Gastrocnemius medialis (tissue), 4 donors: Measurements from ENCODE around the gene SLC6A16. TPM values are rescaled to one million over a fixed set of nuclear protein-coding genes. Genes with fewer than 3 reads are reported as not detected.
"Not testable (repeated sequence)": the region's sequence is repeated elsewhere in the genome, so short reads cannot be mapped to it uniquely, and the experiment has no call there.

Experiments used
- ATAC-seq, 2 donors: fragments of 150-250 bp; one replicate each; pipeline ENCODE4 v1.9.1; 2016
- DNase-seq, 2 donors: peaks; one replicate each; pipeline ENCODE4 v3.0.0-alpha.2; 2019
- H3K27ac ChIP-seq, 4 donors: fragments of 200-600 bp; sonication (generic); 1 replicate in 1 of 4; 2 replicates in 3 of 4; pipeline ENCODE4 v1.5.1; 2016 to 2018; ENCODE audit warnings: mild to moderate bottlenecking in 2 of 4, moderate library complexity in 1 of 4
- H3K27me3 ChIP-seq, 3 donors: fragments of 200-600 bp; sonication (generic) in 2 of 3; 1 replicate in 1 of 3; 2 replicates in 2 of 3; pipeline versions ENCODE4 v1.5.1 to v1.6.0; 2016 to 2019; ENCODE audit warnings: mild to moderate bottlenecking in 1 of 3, moderate library complexity in 1 of 3
- H3K36me3 ChIP-seq, 2 donors: fragments of 200-600 bp; sonication (generic) in 1 of 2; one replicate each; pipeline ENCODE4 v1.5.1; 2017 to 2018
- H3K4me1 ChIP-seq, 2 donors: fragments of 200-600 bp; sonication (generic) in 1 of 2; one replicate each; pipeline ENCODE4 v1.5.1; 2016 to 2017; ENCODE audit warnings: mild to moderate bottlenecking in 2 of 2
- H3K4me3 ChIP-seq, 4 donors: fragments of 200-600 bp; sonication (generic) in 3 of 4; 1 replicate in 1 of 4; 2 replicates in 3 of 4; pipeline ENCODE4 v1.5.1; 2016 to 2019; ENCODE audit warnings: mild to moderate bottlenecking in 2 of 4
- H3K9me3 ChIP-seq, 3 donors: fragments of 200-600 bp; sonication (generic) in 2 of 3; 1 replicate in 1 of 3; 2 replicates in 2 of 3; pipeline ENCODE4 v1.5.1; 2016 to 2019
- POLR2A ChIP-seq, 2 donors: fragments of 450-650 bp; IDR thresholded peaks; one replicate each; pipeline ENCODE4 v1.6.1; 2017; ENCODE audit warnings: antibody characterized with exemption in 2 of 2, mild to moderate bottlenecking in 2 of 2, moderate library complexity in 2 of 2
- in situ Hi-C, 4 donors: fragments of 200-750 bp; cut with MboI; loops; one replicate each; pipeline versions ENCODE4 v1.15.0 to v1.8.0; 2017; ENCODE audit warnings: low sequenced_read_pairs in 4 of 4
- intact Hi-C: fragments of 100-400 bp; cut with DNase I; formaldehyde crosslinking; loops from one replicate; pipeline ENCODE4 v1.15.1; 2023; ENCODE audit warnings: low total_unique reads
- total RNA-seq, 4 donors: library from RNA; depleted of rRNA; stranded (reverse); fragments of >200 nt; gene quantifications; one replicate each; pipeline versions ENCODE4 v1.1.0 to v1.2.3, GENCODE V29; 2016
- TF ChIP-seq, protein P1 (sequence below), 5 experiments: fragments of 450-650 bp in 3 of 5; fragments of 200-600 bp in 2 of 5; sonication (generic) in 2 of 5; IDR thresholded peaks in 4 of 5; conservative IDR thresholded peaks in 1 of 5; 1 replicate in 4 of 5; 2 replicates in 1 of 5; pipeline ENCODE4 v1.5.1; 2016 to 2019; ENCODE audit warnings: antibody characterized with exemption in 5 of 5, mild to moderate bottlenecking in 3 of 5, moderate library complexity in 3 of 5

The SLC6A16 gene
- total RNA-seq, 4 donors from 2014 or later = 0.13 to 4.3 (median 0.36) TPM; not detected in 1

DNA sequence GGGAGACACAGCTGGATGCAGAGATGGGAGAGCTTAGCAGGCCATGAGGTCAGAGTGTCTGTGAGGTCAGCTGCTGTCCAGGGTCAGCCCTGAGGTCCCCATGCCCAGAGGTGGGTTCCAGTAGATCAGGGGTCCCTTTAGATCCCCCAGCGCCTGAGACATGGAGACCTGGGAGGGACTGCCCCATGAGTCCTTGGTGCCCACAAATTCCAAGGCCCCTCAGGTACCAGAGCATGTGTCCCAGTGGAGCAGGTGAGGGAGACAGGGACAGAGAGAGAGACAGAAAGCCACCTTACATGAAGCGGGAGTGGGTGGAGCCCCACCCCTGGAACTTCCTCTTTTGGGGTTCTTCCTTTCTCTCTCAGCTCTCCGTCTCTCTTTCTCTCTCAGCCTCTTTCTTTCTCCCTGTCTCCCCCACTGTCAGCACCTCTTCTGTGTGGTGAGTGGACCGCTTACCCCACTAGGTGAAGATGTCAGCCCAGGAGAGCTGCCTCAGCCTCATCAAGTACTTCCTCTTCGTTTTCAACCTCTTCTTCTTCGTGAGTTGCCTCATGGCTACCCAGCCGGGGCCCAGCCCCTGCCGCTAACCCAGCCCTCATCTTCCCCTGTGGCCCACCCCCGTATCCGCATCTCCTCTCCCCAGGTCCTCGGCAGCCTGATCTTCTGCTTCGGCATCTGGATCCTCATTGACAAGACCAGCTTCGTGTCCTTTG lies 10.2 kb upstream of the SLC6A16 start, which contains the start of gene CD37:
TSS of gene CD37 (plus strand) at position 336 of the 713 bp plus-strand sequence. CDS start at position 471, 135 bp downstream.
- Histone ChIP-seq H3K36me3 (no peaks in the 10 kb centered on the region), H3K4me1 (peaks cover 0 to 13% of the 10 kb centered on the region in 2 donors), H3K4me3 (peak within 1 kb of the TSS in 1 of 4 donors; percentile 27), H3K27me3 (peaks cover 0 to 20% (median 17%) of the 10 kb centered on the region in 3 donors), H3K27ac (peak within 1 kb of the TSS in 1 of 4 donors; percentile 25), H3K9me3 (no peaks in the 10 kb centered on the region)
- ATAC-seq (no peak), DNase-seq (no peak)
- in situ Hi-C loops = no loop called here
- TF ChIP-seq POLR2A (IDR thresholded peaks at IDR 0.05) = no peak
- TF ChIP-seq, protein P1, sequence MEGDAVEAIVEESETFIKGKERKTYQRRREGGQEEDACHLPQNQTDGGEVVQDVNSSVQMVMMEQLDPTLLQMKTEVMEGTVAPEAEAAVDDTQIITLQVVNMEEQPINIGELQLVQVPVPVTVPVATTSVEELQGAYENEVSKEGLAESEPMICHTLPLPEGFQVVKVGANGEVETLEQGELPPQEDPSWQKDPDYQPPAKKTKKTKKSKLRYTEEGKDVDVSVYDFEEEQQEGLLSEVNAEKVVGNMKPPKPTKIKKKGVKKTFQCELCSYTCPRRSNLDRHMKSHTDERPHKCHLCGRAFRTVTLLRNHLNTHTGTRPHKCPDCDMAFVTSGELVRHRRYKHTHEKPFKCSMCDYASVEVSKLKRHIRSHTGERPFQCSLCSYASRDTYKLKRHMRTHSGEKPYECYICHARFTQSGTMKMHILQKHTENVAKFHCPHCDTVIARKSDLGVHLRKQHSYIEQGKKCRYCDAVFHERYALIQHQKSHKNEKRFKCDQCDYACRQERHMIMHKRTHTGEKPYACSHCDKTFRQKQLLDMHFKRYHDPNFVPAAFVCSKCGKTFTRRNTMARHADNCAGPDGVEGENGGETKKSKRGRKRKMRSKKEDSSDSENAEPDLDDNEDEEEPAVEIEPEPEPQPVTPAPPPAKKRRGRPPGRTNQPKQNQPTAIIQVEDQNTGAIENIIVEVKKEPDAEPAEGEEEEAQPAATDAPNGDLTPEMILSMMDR (IDR thresholded peaks at IDR 0.05 in 4 of 5, conservative IDR thresholded peaks at IDR 0.05 in 1 of 5) = no peak
- intact Hi-C loops = loop anchor here (5.0 kb wide), 1 partner anchor 208 kb away; no protein-coding TSS in a partner anchor

DNA sequence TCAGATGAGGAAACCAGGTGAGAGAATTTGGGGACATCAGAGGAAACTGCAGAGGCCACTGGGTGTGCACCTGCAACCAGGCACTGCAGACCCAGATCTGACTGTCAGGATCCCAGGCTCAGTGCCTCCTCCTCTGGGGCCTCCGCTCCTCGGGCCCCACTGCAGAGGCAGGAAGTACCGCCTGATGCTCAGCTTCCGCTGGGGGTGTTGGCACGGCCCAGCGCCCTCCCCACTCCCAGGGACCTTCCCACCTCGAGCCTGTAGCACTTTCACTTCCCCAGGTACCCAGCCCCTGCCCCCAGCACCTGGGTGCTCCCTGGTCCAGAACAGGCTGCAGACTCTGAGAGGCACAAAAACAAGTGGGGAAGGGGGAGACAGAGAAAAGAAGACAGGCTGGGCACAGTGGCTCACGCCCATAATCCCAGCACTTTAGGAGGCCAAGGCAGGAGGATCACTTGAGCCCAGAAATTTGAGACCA lies 8.9 kb upstream of the SLC6A16 start:
- Histone ChIP-seq H3K36me3 (no peaks in the 10 kb centered on the region), H3K4me1 (peaks cover 0 to 3% of the 10 kb centered on the region in 2 donors), H3K9me3 (no peaks in the 10 kb centered on the region), H3K27me3 (peaks cover 0 to 7% (median 3%) of the 10 kb centered on the region in 3 donors), H3K27ac (no peak overlapping the region), H3K4me3 (no peak overlapping the region)
- in situ Hi-C loops (no loop called here), intact Hi-C loops (no loop called here)
- DNase-seq = no peak
- ATAC-seq = no peak
- no peak for TF ChIP-seq POLR2A (IDR thresholded peaks at IDR 0.05)
- TF ChIP-seq, protein P1 (IDR thresholded peaks at IDR 0.05 in 4 of 5, conservative IDR thresholded peaks at IDR 0.05 in 1 of 5) = no peak

DNA sequence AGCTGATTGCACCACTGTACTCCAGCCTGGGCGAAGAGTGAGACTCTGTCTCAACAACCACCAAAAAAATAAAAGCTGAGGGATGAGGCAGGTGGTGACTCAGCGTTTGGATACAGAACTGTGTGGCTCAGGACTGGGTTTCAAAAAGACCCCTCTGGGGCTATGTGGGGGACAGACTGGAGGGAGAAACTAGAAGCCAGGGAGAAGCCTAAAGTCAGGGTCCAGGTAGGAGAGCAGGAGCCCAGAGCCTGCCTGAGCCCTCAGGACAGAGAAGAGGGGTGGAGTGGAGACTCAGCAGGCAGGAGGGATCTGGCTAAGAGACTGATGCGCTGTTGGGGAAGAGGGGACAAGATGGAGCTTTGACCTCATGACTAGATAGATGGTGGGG lies 8.4 kb upstream of the SLC6A16 start:
- no peaks in the 10 kb centered on the region for H3K36me3 ChIP-seq
- no peak for DNase-seq
- TF ChIP-seq, protein P1 (IDR thresholded peaks at IDR 0.05 in 4 of 5, conservative IDR thresholded peaks at IDR 0.05 in 1 of 5) = no peak
- no peak for TF ChIP-seq POLR2A (IDR thresholded peaks at IDR 0.05)
- in situ Hi-C loops (no loop called here), intact Hi-C loops (no loop called here)
- no peaks in the 10 kb centered on the region for H3K9me3 ChIP-seq
- H3K4me1 ChIP-seq = no peaks in the 10 kb centered on the region
- no peak overlapping the region for H3K4me3 ChIP-seq
- no peak for ATAC-seq
- peaks cover 0 to 6% (median 0%) of the 10 kb centered on the region in 3 donors for H3K27me3 ChIP-seq
- H3K27ac ChIP-seq = no peak overlapping the region

DNA sequence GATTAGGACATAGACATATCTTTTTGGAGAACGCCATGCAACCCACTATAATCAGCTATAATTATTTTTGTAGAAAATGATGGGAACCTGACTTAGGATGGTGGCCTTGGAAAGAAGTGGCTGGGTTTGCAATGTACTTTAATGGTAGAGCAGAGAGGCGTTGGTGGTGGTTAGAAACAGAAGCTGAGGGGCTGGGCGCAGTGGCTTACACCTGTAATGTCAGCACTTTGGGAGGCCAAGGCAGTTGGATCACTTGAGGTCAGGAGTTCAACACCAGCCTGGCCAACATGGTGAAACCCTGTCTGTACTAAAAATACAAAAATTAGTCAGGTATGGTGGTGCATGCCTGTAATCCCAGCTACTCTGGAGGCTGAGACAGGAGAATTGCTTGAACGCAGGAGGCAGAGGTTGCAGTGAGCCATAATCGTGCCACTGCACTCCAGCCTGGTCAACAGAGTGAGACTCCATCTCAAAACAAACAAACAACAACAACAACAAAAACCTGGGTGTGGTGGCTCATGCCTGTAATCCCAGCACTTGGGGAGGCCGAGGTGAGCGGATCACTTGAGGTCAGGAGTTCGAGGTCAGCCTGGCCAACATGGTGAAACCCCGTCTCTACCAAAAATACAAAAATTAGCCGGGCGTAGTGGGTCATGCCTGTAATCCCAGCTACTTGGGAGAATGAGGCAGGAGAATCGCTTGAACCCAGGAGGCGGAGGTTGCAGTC lies 7.9 kb upstream of the SLC6A16 start:
- H3K4me1 ChIP-seq, H3K27me3 ChIP-seq, H3K36me3 ChIP-seq, H3K27ac ChIP-seq, ATAC-seq, H3K9me3 ChIP-seq, H3K4me3 ChIP-seq, in situ Hi-C loops, intact Hi-C loops, DNase-seq: not testable (repeated sequence)

DNA sequence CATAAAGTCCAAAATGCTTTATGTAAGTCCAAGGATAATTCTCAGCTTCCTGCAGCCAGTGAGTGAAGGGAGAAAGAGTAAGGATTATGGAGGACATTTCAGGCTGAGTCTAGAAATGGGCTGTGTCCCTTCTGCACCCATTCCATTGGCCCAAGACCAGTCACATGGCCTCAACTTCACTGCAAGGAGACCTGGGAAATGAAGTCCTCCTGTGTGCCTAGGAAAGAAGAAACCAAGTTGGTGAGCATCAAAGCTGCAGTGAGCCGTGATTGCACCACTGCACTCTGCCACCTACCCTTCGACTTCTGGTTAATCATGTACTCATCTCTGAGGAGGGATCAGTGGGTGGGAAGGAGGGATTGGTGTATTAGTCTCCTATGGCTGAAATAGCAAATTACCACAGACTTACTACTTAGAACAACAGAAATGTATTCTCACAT lies 6.6 kb upstream of the SLC6A16 start:
- intact Hi-C loops (no loop called here), in situ Hi-C loops (no loop called here)
- H3K36me3 ChIP-seq = no peaks in the 10 kb centered on the region
- no peak for DNase-seq
- no peaks in the 10 kb centered on the region for H3K4me1 ChIP-seq
- peak; percentile 79 to 82 for ATAC-seq
- H3K27ac ChIP-seq = no peak overlapping the region
- no peaks in the 10 kb centered on the region for H3K9me3 ChIP-seq
- TF ChIP-seq, protein P1 (IDR thresholded peaks at IDR 0.05 in 4 of 5, conservative IDR thresholded peaks at IDR 0.05 in 1 of 5) = no peak
- TF ChIP-seq POLR2A (IDR thresholded peaks at IDR 0.05) = no peak
- no peak overlapping the region for H3K4me3 ChIP-seq
- no peaks in the 10 kb centered on the region for H3K27me3 ChIP-seq

DNA sequence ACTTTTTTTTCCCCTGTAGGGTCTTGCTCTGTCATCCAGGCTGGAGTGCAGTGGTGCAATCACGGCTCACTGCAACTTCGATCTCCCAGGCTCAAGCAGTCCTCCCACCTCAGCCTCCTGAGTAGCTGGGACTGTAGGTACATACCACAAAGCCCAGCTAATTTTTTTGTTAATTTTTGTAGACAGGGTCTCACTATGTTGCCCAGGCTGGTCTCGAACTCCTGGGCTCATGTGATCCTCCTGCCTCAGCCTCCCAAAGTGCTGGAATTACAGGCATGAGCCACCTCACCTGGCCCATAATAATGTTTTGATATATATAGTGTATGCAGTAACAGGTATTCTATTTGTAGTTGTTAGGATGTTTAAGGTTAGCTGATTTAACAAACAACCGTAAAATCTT lies 6.2 kb upstream of the SLC6A16 start:
- H3K27ac ChIP-seq, H3K4me3 ChIP-seq, H3K27me3 ChIP-seq, DNase-seq, ATAC-seq, intact Hi-C loops, in situ Hi-C loops, H3K4me1 ChIP-seq, H3K9me3 ChIP-seq, H3K36me3 ChIP-seq: not testable (repeated sequence)
